ENCODE data around the gene GPR87. TPM values are rescaled to one million over a fixed set of nuclear protein-coding genes. Genes with fewer than 3 reads are reported as not detected.

The GPR87 gene
- total and polyA plus RNA-seq, 12 donors: not detected

- intact Hi-C loops (cut with DNase I): no loop called here
- TF ChIP-seq CTCF (IDR thresholded peaks at IDR 0.05): no peak
- TF ChIP-seq POLR2A (IDR thresholded peaks at IDR 0.05): no peak
- H3K9me3 ChIP-seq (replicated peaks in 1 of 3): no peaks in the 10 kb centered on the region
- WGBS, 4 donors: 60 to 91% (median 66%) methylated on average over 4 of the region's 4 CpGs
- no peak overlapping the region for H3K4me3 ChIP-seq
- DNase-seq: no peak
- no peak overlapping the region for H3K27ac ChIP-seq
- H3K27me3 ChIP-seq: no peaks in the 10 kb centered on the region
- no peaks in the 10 kb centered on the region for H3K36me3 ChIP-seq (replicated peaks in 1 of 2)
- peaks cover 8 to 13% of the 10 kb centered on the region in 2 donors for H3K4me1 ChIP-seq (replicated peaks in 1 of 2)
Observed at GRCh38 chr3:151330379-151330778, 13.8 kb upstream of the GPR87 start.

- Histone ChIP-seq H3K27me3 (no peaks in the 10 kb centered on the region), H3K4me3 (peak within 1 kb of the TSS in 1 of 4 donors; percentile 41), H3K4me1 (replicated peaks in 1 of 2) (peaks cover 8 to 13% of the 10 kb centered on the region in 2 donors), H3K9me3 (replicated peaks in 1 of 3) (no peaks in the 10 kb centered on the region), H3K27ac (peak within 1 kb of the TSS in 3 of 5 donors; percentile 5 to 31 (median 28)), H3K36me3 (replicated peaks in 1 of 2) (no peaks in the 10 kb centered on the region)
- intact Hi-C loops (cut with DNase I): no loop called here
- TF ChIP-seq POLR2A (IDR thresholded peaks at IDR 0.05) (no peak), CTCF (IDR thresholded peaks at IDR 0.05) (no peak)
- no peak for DNase-seq
- 84 to 94% (median 86%) methylated on average over 1 of the region's 1 CpG for WGBS, 4 donors
Observed at GRCh38 chr3:151329363-151329762, 12.7 kb upstream of the GPR87 start, which contains the start of gene P2RY13. Gene P2RY13 (minus strand): TSS chr3:151329549. CDS start chr3:151329528, 21 bp downstream.

GRCh38 chr3:151328298-151328995 is 11.8 kb upstream of the GPR87 start:
- no peaks in the 10 kb centered on the region for H3K36me3 ChIP-seq (replicated peaks in 1 of 2)
- TF ChIP-seq POLR2A (IDR thresholded peaks at IDR 0.05) (no peak), CTCF (IDR thresholded peaks at IDR 0.05) (peak in 1 of 6 experiments; percentile 20)
- H3K27ac ChIP-seq: peak overlapping the region in 3 of 5 donors; percentile 5 to 31 (median 28)
- peak in 6 of 7 donors; percentile 23 to 53 (median 34) for DNase-seq
- WGBS, 4 donors: 36 to 43% (median 40%) methylated on average over 10 of the region's 10 CpGs
- intact Hi-C loops (cut with DNase I): no loop called here
- no peaks in the 10 kb centered on the region for H3K9me3 ChIP-seq (replicated peaks in 1 of 3)
- peak overlapping the region in 1 of 4 donors; percentile 41 for H3K4me3 ChIP-seq
- H3K27me3 ChIP-seq: no peaks in the 10 kb centered on the region
- peaks cover 8 to 13% of the 10 kb centered on the region in 2 donors for H3K4me1 ChIP-seq (replicated peaks in 1 of 2)

GRCh38 chr3:151327571-151328198 is 11.1 kb upstream of the GPR87 start:
- no peaks in the 10 kb centered on the region for H3K27me3 ChIP-seq
- H3K9me3 ChIP-seq (replicated peaks in 1 of 3): no peaks in the 10 kb centered on the region
- peak overlapping the region in 1 of 4 donors; percentile 41 for H3K4me3 ChIP-seq
- peaks cover 8 to 13% of the 10 kb centered on the region in 2 donors for H3K4me1 ChIP-seq (replicated peaks in 1 of 2)
- 6 to 10% (median 8%) methylated on average over 3 of the region's 3 CpGs for WGBS, 4 donors
- TF ChIP-seq POLR2A (IDR thresholded peaks at IDR 0.05) (no peak), CTCF (IDR thresholded peaks at IDR 0.05) (peak; percentile 25 to 71 (median 58))
- no peak for DNase-seq
- no peaks in the 10 kb centered on the region for H3K36me3 ChIP-seq (replicated peaks in 1 of 2)
- intact Hi-C loops (cut with DNase I): no loop called here
- peak overlapping the region in 1 of 5 donors; percentile 31 for H3K27ac ChIP-seq

All from adrenal gland (tissue), 12 donors.